ENCODE data around the gene MAPK8IP3. TPM values are rescaled to one million over a fixed set of nuclear protein-coding genes. Genes with fewer than 3 reads are reported as not detected.

Gene MAPK8IP3
- total RNA-seq, 1 donor from 2014 or later = 201 TPM

DNA sequence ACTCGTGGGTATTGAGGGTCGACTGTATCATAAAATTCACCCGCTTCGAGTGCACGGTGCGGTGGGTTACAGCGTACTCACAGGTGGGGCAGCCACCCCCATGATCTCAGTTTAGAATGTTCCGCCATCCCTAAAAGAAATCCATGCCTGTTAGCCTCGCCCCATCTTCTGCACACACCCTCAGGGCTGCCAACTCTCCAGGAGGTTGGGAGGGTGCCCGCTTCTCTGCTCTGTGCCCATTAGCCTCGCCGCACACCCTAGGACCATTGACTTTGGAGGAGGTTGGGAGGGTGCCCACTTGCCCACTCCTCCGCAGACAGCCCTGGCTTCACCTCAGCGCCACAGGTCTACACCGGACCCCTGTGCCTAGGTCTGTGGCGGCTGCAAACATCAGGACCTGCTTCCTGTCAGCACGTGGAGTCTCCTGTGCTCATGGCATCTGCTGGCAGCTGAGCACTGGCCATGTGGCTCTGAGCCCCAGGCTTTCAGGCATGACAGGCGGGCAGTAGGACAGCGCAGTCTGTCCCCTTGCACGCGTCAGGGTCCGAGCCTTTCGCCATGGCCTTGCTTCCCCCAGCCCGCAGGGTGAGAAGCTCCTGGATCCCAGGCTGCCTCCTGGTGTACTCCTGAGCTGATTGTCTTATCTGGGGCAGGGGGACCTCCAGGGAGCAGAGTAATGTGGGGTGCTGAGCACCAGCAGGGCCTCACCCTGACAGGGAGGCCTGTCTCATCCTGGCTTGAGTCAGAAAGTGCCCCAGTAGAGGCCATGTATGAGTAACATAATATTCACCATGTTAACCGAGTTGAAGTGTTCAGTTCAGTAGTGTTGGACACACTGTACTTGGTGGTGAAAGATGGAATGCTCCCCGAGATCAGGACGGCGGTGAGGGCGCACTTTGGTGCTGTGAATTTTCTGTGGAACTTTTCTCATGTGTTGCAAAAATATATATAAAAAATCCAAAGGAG, 43.4 kb downstream of the MAPK8IP3 start:
- DNase-seq (no peak), ATAC-seq (ENCODE audit: low read depth) (no peak)
- H3K27me3 Mint-ChIP-seq = no peaks in the 10 kb centered on the region
- intact Hi-C loops (cut with micrococcal nuclease) = no loop called here
- no peaks in the 10 kb centered on the region for H3K9me3 Mint-ChIP-seq
- H3K27ac Mint-ChIP-seq = no peak overlapping the region
- no peak overlapping the region for H3K4me3 Mint-ChIP-seq
- peaks cover 76% of the 10 kb centered on the region for H3K36me3 Mint-ChIP-seq (ENCODE audit: low read depth)
- TF ChIP-seq, protein P1, sequence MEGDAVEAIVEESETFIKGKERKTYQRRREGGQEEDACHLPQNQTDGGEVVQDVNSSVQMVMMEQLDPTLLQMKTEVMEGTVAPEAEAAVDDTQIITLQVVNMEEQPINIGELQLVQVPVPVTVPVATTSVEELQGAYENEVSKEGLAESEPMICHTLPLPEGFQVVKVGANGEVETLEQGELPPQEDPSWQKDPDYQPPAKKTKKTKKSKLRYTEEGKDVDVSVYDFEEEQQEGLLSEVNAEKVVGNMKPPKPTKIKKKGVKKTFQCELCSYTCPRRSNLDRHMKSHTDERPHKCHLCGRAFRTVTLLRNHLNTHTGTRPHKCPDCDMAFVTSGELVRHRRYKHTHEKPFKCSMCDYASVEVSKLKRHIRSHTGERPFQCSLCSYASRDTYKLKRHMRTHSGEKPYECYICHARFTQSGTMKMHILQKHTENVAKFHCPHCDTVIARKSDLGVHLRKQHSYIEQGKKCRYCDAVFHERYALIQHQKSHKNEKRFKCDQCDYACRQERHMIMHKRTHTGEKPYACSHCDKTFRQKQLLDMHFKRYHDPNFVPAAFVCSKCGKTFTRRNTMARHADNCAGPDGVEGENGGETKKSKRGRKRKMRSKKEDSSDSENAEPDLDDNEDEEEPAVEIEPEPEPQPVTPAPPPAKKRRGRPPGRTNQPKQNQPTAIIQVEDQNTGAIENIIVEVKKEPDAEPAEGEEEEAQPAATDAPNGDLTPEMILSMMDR (IDR thresholded peaks at IDR 0.05) = no peak
- CTCF ChIA-PET = no interaction called here
- POLR2A ChIA-PET = interaction anchor here (0.7 to 1.0 kb wide), 2 partner anchors 22 to 502 kb away, joined by 3 to 4 read pairs; partner anchors contain the start of gene ECI1
- no peaks in the 10 kb centered on the region for H3K4me1 Mint-ChIP-seq

DNA sequence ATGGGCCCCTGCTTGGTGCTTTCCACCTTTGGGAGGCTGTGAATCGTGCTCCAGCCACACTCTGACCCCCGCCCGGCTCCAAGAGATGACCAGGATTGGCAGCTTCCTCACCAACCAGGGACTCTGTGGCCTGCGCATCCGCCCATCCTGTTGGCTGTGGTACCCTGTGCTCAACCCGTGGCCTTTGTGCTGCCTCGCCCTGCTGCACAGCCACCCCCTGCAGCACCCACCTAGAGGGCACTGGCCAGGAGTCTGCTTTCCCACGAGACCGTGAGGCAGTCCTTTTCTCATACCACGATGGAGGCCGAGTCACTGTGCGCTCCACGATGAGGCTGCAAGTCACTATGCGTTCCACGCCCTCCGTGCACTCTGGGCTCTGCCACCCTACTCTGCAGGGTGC, 46.0 kb downstream of the MAPK8IP3 start:
- no peak for ATAC-seq (ENCODE audit: low read depth)
- CTCF ChIA-PET = no interaction called here
- TF ChIP-seq, protein P1 (IDR thresholded peaks at IDR 0.05) = no peak
- H3K36me3 Mint-ChIP-seq (ENCODE audit: low read depth) = peaks cover 72% of the 10 kb centered on the region
- no peak overlapping the region for H3K27ac Mint-ChIP-seq
- H3K27me3 Mint-ChIP-seq = no peaks in the 10 kb centered on the region
- intact Hi-C loops (cut with micrococcal nuclease) = no loop called here
- POLR2A ChIA-PET = interaction anchor here (0.6 kb wide), 1 partner anchor 48 kb away, joined by 3 read pairs; no protein-coding TSS in a partner anchor
- DNase-seq = no peak
- no peaks in the 10 kb centered on the region for H3K4me1 Mint-ChIP-seq
- H3K9me3 Mint-ChIP-seq = no peaks in the 10 kb centered on the region
- no peak overlapping the region for H3K4me3 Mint-ChIP-seq

DNA sequence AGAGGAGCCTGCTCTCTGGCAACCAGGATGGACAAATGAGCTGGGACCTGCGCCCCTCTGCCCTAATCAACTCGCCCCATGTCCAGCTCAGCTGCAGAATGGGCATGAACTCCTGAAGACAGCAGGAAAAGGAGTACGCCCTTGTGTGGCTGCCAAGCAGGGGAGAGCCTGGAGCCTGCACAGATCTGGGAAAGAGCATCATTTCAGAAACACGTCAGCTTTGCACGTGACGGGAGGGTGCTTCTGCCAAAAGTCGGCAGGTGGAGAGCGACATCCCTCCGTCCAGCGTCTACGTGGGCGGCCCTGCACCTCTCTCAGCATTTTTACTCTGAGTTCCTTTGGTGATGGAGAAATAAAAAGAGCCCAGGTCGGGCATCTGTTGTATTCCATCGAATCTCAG, 46.9 kb downstream of the MAPK8IP3 start:
- intact Hi-C loops (cut with micrococcal nuclease) = no loop called here
- H3K36me3 Mint-ChIP-seq (ENCODE audit: low read depth) = peaks cover 70% of the 10 kb centered on the region
- DNase-seq (no peak), ATAC-seq (ENCODE audit: low read depth) (no peak)
- no peak overlapping the region for H3K4me3 Mint-ChIP-seq
- POLR2A ChIA-PET = no interaction called here
- CTCF ChIA-PET = no interaction called here
- H3K9me3 Mint-ChIP-seq = no peaks in the 10 kb centered on the region
- no peaks in the 10 kb centered on the region for H3K27me3 Mint-ChIP-seq
- no peaks in the 10 kb centered on the region for H3K4me1 Mint-ChIP-seq
- TF ChIP-seq, protein P1 (IDR thresholded peaks at IDR 0.05) = no peak
- no peak overlapping the region for H3K27ac Mint-ChIP-seq

DNA sequence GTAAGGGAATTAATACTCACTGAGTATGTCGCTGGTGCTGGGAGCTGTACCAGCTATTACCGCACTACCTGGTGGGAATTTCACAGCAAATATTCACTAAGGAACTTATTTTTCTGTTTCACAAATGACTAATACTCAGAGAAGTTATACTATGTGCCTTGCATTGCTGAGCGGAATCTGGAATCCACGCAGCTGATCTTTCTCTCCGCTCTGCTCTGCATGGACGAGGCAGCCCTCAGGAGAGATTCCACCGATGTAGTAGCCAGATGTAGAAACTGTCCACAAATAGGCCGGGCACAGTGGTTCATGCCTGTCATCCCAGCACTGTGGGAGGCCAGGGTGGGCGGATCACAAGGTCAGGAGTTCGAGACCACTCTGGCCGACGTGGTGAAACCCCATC, 48.2 kb downstream of the MAPK8IP3 start:
- Mint-ChIP-seq H3K4me3 (no peak overlapping the region), H3K4me1 (no peaks in the 10 kb centered on the region), H3K27me3 (no peaks in the 10 kb centered on the region), H3K36me3 (ENCODE audit: low read depth) (peaks cover 62% of the 10 kb centered on the region), H3K9me3 (no peaks in the 10 kb centered on the region), H3K27ac (no peak overlapping the region)
- ChIA-PET POLR2A (interaction anchor here (0.7 kb wide), 1 partner anchor 89 kb away, joined by 3 read pairs; no protein-coding TSS in a partner anchor), CTCF (no interaction called here)
- no peak for ATAC-seq (ENCODE audit: low read depth)
- intact Hi-C loops (cut with micrococcal nuclease) = no loop called here
- TF ChIP-seq, protein P1 (IDR thresholded peaks at IDR 0.05) = no peak
- no peak for DNase-seq

DNA sequence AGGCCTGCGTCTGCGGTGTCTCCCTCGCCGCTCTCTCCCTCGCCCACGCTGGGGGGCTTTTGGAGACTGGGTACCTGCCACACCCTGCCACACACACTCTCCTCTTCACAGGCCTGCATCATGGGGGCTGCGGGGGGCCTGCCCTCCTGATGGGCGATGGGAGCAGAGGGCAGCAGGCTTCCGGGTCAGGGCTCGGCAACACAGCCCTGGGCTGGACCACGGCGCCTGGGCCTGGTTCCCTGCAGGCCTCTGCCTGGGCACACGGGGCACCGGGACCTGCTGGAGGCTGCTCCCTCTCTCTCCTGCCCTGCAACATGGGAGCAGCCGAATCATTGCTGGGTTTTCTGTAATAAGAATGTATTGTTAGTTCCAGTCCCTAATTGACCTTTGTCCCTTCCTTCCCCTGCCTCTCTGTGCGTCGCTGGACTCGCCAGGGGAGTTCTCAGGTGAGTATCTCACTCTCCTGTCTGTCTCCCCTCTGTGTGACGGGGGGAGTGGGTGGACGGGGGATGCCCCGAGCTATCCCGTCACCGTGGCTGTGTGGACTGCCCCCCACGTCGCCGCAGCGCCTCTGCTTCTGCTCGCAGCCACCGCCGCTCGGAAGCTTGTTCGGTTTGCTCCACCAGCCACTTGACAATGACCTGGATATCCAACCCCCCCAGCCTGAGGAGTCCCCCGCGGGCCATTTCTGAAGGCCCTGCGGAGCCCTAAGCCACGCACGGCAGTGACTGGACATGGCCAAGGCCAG, 51.9 kb downstream of the MAPK8IP3 start:
- H3K27ac Mint-ChIP-seq = no peak overlapping the region

More for the DNA sequence above, 51.9 kb downstream of the MAPK8IP3 start:
- no peaks in the 10 kb centered on the region for H3K27me3 Mint-ChIP-seq
- ChIA-PET CTCF (no interaction called here), POLR2A (interaction anchor here (1.0 kb wide), 1 partner anchor 25 kb away, joined by 3 read pairs; the partner anchor contains the start of genes NUBP2 and SPSB3)
- no peak for DNase-seq
- H3K4me3 Mint-ChIP-seq = no peak overlapping the region
- no peaks in the 10 kb centered on the region for H3K9me3 Mint-ChIP-seq
- peaks cover 62% of the 10 kb centered on the region for H3K36me3 Mint-ChIP-seq (ENCODE audit: low read depth)
- TF ChIP-seq, protein P1 (IDR thresholded peaks at IDR 0.05) = no peak
- no peak for ATAC-seq (ENCODE audit: low read depth)
- intact Hi-C loops (cut with micrococcal nuclease) = no loop called here
- no peaks in the 10 kb centered on the region for H3K4me1 Mint-ChIP-seq

All from activated B cell treated with CpG ODN at 0.5 μM for 24 hours (primary cell).